HuH-7 (cell line): ENCODE data around the gene MYOT.
"Not testable (repeated sequence)": the region's sequence is repeated elsewhere in the genome, so short reads cannot be mapped to it uniquely, and the experiment has no call there.

Experiments used
- DNase-seq: peaks from one replicate; pipeline ENCODE4 v3.0.0; 2011; ENCODE audit warnings: low spot score

MYOT gene

DNA sequence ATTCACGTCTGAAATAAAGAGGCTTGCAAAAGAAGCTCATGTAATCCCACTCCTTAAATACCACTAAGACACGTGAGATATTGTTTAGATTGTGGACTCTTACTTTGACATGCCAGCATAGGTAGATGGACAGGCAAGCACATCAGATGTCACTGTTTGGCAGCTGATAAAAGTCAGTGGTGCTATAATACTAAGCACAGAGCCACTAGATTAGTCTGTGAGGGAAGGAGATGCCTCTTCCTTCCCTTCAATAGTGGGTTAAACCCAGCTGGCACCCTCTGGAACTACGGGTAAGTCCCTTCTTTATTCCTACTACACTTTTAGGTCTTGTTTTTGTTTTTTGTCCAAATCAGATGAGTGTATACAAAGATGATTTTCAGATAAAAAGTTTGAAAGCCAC, at the start of gene MYOT:
MYOT (plus strand) TSS at position 197 of the 400 bp plus-strand sequence. CDS start 2,792 bp downstream, outside the sequence.
- no peak for DNase-seq

DNA sequence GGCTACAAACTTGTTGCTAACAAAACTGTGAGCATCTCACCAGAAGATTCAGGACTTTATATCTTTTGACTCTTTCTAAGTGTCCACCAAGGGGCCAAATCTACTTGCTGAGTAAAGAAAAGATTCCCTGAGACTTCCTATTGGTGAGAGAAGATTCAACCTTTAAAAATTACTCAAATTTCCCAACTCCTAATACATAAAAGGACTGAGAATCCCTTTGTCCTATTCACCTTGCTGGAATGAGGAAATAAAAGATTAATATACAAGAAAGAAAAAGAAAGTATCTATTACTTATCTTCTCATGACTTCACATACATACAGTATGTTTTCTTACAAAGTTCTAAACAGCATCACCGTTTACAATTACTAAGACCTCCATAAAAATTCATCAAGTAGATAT, 47.9 kb upstream of the MYOT start:
- no peak for DNase-seq

DNA sequence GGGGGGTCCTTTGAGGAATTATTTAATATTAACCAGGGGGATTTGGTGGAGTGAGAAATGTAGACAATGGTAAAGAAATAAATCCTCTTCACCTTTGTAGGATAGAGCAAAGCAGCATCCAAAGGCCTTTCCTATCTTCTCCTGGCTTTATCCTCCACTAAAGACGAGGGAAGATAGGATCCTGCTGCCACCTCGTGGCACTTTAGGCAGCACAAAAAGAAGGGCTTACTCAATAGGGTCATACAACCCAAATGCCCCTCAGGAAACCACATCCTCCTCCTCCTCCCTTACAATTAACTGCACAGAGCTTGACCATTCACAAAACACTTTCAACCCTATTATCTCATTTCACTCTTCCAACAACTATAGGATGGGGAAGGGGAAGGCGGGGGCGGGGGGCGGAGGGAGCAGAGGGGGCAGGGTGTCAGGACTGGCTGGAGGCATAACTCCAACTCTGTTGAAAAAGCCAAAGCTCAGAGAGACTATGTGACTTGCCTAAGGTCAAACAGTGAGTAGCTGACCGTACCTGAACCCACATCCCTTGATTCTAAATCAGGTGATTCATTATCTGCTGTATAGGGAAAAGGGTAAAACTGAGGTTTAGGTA, 45.4 kb upstream of the MYOT start:
- DNase-seq = peak; percentile 30

DNA sequence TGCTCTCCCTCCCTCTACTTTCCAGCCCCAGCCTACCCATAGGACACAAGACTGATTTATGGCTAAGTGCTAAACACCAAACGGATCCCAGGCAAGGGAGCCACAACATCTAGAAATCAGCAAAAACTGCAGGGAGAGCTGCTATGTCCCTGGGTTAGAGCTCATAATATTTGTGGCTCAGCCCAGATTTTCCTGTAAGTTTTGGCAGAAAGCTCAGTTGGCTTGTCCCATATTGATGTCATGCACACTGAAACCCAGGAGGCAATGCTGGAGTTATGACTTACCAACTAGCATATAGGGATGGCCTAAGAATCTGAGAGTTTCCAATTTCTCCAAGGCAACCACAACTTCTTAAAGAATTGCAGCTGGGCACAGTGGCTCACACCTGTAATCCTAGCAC, 44.7 kb upstream of the MYOT start:
- DNase-seq = no peak

- DNase-seq = no peak
Observed at GRCh38 chr5:137825165-137825564, 42.5 kb upstream of the MYOT start.

GRCh38 chr5:137826067-137826466, 41.6 kb upstream of the MYOT start:
- DNase-seq = no peak

- no peak for DNase-seq
Observed at GRCh38 chr5:137828180-137828579, 39.5 kb upstream of the MYOT start.

- DNase-seq = no peak
Observed at GRCh38 chr5:137828664-137829063, 39.0 kb upstream of the MYOT start.

- DNase-seq = no peak
Observed at GRCh38 chr5:137831105-137831504, 36.6 kb upstream of the MYOT start.

DNA sequence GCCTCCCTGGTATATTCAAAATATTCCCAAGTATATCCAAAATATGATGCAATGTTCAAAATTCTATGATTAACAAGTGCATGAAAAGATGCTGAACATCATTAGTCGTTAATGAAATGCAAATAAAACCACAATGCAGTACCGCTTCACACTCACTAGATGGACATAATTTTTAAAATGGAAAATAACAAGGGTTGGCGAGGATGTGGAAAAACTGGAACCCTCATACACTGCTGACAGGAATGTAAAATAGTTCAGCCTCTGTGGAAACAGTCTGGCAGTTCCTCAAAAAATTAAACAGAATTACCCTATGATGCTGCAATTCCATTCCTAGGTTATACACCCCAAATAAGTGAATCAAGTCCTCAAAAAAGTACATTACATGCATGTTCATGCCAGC, 36.1 kb upstream of the MYOT start:
- no peak for DNase-seq

GRCh38 chr5:137832416-137832815, 35.2 kb upstream of the MYOT start:
- DNase-seq = no peak

DNA sequence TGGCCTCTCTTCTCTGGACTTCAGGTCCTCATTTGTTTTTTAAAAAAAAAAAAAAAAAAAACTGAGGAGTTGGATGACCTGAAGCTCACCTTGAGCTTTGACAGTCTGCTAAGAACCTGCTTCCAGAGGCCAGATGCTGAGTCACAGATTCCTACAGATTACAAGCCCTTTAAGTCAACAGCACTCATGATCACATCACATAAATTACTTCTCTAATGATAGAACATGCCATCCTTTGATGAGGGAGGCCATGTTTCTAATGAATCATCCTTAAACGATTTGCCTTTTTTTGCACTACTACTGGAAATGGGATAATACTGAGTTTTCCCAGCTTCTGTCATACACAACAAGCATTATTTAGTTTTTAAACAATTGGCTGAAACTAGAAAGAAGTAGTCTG, 34.2 kb upstream of the MYOT start:
- DNase-seq = no peak

DNA sequence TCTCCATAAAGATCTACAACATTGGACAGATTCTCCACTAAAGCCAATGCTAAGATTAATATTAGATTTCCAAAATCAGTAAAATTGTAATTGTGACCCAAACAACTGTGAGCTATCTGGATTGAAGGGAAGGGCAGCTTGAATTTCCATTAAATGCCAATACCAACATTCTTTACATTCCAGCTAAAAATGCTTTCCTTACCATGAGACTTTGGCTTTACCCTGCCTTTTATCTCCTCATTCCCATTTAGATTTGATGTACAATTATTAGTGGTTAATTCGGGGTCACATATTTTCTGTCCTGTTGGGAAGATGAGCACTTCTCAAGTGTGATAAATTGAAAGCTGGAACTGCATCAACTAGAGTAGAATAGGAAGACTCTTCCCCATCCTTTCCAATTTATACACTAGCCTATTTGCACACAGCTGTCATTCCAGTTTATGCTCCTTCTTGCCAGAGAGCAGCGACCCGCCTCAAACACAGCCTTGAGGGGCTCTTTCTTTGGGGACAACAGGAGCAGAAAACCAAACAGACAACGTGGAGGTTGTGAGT, 33.1 kb upstream of the MYOT start:
- no peak for DNase-seq

DNA sequence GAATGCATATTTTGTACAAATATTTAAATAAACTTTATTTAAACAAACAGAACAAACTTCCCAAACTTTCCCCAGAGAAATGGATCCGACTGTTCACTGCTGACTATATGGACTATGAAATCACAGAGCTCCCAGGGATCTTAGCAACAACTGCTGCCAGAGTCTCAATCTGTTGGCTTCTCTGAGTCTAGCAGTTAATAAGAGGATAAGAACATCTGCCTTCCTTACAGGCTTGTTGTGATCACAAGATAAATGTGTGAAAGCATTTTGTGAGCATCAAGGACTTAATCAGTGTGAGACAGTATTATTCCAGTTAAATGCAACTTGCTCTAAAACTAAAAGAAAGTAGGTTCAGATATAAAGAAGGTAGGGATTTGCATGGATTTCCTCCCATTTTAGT, 31.4 kb upstream of the MYOT start:
- no peak for DNase-seq

DNA sequence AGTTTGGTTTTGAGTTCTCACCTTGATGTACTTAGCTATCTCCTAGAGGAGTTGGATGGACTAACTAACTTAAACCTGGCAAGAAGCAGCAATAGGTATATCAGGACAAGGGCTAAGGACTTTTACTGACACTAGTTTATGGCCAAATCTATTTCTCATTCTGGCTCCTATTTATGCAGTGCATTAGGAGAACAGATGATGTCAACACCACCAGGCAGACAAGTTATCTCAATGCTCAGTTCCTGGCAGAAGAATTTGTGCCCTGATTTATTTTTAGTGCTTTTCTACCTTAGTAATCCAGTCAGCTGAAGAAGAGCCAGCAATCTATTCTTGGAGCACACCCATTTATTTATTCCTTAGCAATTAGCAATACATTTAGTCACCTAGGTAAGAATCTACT, 30.7 kb upstream of the MYOT start:
- no peak for DNase-seq

GRCh38 chr5:137837491-137838394, 29.9 kb upstream of the MYOT start:
- DNase-seq = no peak

DNA sequence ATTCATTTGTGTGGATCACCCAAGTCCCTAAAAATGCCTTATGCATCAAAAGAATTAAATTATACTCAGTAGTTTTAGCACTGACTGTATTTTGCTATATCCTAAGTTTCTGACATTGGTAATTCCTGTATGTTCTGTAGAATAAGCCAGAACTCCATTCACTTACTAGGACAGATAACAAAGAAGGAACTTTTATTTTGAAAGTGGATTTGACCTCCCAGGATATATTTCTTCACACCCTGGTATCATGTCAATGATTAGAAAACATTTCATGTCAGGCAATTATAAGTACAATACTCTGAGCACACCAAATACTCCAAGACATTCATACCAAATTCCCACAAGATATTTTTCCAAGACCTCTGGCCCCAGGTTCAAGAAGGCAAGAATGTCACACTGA, 28.7 kb upstream of the MYOT start:
- no peak for DNase-seq

- no peak for DNase-seq
Observed at GRCh38 chr5:137842296-137842695, 25.4 kb upstream of the MYOT start.

GRCh38 chr5:137843676-137844299, 23.9 kb upstream of the MYOT start:
- DNase-seq = no peak

DNA sequence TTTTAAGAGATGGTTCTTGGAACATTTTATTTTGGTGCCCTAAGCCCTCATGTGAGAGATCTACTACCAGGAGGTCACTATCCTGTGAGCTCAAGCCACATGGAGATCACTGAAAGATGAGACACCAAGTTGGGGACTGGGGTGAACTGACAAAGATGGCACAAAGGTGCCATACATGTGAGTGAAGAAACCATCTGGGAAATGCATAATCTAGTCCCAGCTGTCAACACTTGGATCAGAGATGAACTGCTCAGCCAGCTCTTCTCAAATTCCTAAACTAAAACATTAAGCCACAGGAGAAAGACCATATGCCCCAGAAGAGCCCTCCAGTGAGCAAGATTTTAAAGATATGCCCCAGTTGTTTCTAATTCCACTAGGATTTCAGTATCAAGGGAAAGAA, 22.2 kb upstream of the MYOT start:
- DNase-seq = no peak

DNA sequence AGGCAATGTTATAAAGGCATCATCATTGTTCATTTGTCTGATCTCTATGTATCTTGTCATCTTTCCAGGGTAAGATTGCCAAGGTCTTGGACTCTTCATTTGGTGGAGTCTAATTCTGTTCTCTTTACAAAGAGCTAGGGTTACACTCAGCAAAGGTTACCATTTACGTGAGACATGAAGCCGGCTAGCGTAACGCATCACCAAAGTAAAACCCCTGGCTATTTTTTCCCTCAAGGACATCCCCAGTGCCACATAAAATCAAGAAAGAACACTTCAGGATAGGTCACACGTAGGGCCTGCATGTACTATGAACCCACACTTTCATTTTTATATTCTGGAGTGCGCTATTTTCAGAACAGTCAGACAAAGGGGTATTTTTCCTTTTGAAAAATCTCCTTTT, 20.0 kb upstream of the MYOT start:
- no peak for DNase-seq

DNA sequence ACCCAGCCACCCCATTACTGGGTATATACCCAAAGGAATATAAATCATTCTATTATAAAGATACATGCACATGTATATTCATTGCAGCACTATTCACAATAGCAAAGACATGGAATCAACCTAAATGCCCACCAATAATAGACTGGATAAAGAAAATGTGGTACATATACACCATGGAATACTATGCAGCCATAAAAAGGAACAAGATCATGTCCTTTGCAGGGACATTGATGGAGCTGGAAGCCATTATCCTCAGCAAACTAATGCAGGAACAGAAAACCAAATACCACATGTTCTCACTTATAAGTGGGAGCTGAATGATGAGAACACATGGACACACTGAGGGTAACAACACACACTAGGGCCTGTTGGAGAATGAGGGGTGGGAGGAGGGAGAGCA, 14.5 kb upstream of the MYOT start:
- not testable (repeated sequence) for DNase-seq

- no peak for DNase-seq
Observed at GRCh38 chr5:137856201-137856600, 11.5 kb upstream of the MYOT start.
